ENCODE data around the gene SLC9A1.
"Not testable (repeated sequence)": the region's sequence is repeated elsewhere in the genome, so short reads cannot be mapped to it uniquely, and the experiment has no call there.

The SLC9A1 gene

DNA sequence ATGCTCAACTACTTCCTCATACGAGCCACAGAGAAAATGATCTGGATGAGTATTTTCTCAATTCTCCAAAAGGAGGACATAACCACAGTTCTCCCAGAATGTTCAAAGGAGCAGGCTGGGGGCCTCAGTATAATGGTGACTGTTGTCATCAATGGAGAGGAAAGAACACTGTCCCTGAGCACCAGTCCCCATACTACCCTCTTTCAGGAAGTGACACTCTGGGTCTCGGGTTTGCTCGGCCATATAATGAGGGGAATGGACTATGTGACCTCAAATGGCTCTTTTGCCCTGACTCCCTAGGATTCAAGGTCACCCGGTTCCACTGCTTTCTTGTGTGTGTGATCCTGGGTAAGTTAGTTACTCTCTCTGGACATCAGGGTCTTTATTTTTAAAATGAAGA is 22.8 kb downstream of the SLC9A1 start:
- TF ChIP-seq, protein P1, sequence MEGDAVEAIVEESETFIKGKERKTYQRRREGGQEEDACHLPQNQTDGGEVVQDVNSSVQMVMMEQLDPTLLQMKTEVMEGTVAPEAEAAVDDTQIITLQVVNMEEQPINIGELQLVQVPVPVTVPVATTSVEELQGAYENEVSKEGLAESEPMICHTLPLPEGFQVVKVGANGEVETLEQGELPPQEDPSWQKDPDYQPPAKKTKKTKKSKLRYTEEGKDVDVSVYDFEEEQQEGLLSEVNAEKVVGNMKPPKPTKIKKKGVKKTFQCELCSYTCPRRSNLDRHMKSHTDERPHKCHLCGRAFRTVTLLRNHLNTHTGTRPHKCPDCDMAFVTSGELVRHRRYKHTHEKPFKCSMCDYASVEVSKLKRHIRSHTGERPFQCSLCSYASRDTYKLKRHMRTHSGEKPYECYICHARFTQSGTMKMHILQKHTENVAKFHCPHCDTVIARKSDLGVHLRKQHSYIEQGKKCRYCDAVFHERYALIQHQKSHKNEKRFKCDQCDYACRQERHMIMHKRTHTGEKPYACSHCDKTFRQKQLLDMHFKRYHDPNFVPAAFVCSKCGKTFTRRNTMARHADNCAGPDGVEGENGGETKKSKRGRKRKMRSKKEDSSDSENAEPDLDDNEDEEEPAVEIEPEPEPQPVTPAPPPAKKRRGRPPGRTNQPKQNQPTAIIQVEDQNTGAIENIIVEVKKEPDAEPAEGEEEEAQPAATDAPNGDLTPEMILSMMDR (IDR thresholded peaks at IDR 0.05; ENCODE audit: poor library complexity, severe bottlenecking): no peak
- H3K9me3 ChIP-seq (ENCODE audit: severe bottlenecking): no peaks in the 10 kb centered on the region
- peaks cover 37% of the 10 kb centered on the region for H3K36me3 ChIP-seq (ENCODE audit: low read depth)
- no peak overlapping the region for H3K27ac ChIP-seq (ENCODE audit: poor library complexity, severe bottlenecking)
- no peaks in the 10 kb centered on the region for H3K27me3 ChIP-seq (ENCODE audit: insufficient read depth, poor library complexity, severe bottlenecking)
- no peaks in the 10 kb centered on the region for H3K4me1 ChIP-seq (ENCODE audit: insufficient read depth, poor library complexity, severe bottlenecking)
- H3K4me3 ChIP-seq (ENCODE audit: severe bottlenecking): no peak overlapping the region
- ATAC-seq (ENCODE audit: low read depth) (no peak), DNase-seq (ENCODE audit: low spot score) (no peak)

DNA sequence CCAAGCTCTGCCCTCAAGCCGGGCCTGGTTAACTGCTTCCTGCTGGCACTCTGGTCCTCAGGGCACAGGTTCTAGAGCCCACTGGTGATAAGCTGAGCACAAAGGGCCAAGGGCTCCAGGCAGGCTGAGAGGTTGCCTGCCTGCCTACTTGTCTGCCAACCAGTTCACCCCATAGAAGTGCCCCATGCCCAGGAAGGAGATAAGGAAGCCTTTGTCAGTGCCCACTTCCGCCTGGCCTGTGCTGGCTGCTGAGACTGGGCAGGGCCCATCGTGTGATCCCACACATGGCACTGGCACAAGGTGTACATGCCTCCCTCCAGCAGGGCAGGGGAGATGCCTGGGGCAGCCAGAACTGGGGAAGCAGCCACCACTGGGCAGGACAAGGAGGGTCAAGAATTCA is 24.1 kb downstream of the SLC9A1 start:
- no peak overlapping the region for H3K4me3 ChIP-seq (ENCODE audit: severe bottlenecking)
- ATAC-seq (ENCODE audit: low read depth) (no peak), DNase-seq (ENCODE audit: low spot score) (no peak)
- TF ChIP-seq, protein P1 (IDR thresholded peaks at IDR 0.05; ENCODE audit: poor library complexity, severe bottlenecking): no peak
- no peaks in the 10 kb centered on the region for H3K9me3 ChIP-seq (ENCODE audit: severe bottlenecking)
- H3K36me3 ChIP-seq (ENCODE audit: low read depth): peaks cover 41% of the 10 kb centered on the region
- H3K4me1 ChIP-seq (ENCODE audit: insufficient read depth, poor library complexity, severe bottlenecking): no peaks in the 10 kb centered on the region
- H3K27ac ChIP-seq (ENCODE audit: poor library complexity, severe bottlenecking): no peak overlapping the region
- H3K27me3 ChIP-seq (ENCODE audit: insufficient read depth, poor library complexity, severe bottlenecking): no peaks in the 10 kb centered on the region

DNA sequence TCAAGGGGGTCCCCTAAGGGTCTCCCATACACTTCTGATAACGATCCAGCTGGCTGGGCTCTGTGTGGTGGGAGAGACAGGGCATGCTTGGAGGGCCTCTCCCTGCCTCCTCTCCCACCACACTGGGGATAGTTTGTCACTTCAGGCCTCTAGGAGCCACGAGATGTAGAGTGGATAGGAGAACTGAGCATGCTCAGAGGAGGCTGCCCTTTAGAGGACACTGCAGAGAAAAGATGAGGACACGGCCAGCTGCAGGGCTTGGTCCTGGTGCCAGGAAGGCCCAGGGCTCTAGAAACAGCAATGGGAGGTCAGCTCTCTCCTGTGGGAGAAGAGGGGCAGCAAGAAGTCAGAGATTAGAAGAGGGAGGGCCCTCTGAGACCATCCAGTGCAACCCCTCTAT is 25.7 kb downstream of the SLC9A1 start:
- Histone ChIP-seq H3K4me1 (ENCODE audit: insufficient read depth, poor library complexity, severe bottlenecking) (no peaks in the 10 kb centered on the region), H3K27me3 (ENCODE audit: insufficient read depth, poor library complexity, severe bottlenecking) (no peaks in the 10 kb centered on the region), H3K36me3 (ENCODE audit: low read depth) (peaks cover 27% of the 10 kb centered on the region), H3K27ac (ENCODE audit: poor library complexity, severe bottlenecking) (no peak overlapping the region), H3K4me3 (ENCODE audit: severe bottlenecking) (no peak overlapping the region), H3K9me3 (ENCODE audit: severe bottlenecking) (no peaks in the 10 kb centered on the region)
- DNase-seq (ENCODE audit: low spot score) (no peak), ATAC-seq (ENCODE audit: low read depth) (no peak)
- TF ChIP-seq, protein P1 (IDR thresholded peaks at IDR 0.05; ENCODE audit: poor library complexity, severe bottlenecking): no peak

DNA sequence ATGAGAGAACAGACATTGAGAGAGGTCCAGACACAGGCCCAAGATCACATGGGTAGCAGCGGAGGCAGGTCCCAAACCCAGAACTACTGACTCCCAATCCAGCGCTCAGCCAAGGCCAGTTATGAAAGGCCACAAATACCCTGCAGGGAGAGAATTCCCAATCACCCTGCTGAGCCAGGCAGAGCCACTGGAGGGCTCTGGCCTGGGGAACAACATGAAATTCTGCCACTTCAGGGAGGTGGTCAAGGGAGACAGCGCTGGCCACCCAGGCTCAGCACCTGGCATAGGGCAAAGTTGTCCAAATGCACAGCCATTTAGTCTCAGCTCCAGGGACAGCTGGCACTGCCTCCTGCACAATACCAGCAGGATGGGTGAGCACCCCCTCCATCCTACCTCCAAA is 27.5 kb downstream of the SLC9A1 start:
- Histone ChIP-seq H3K27ac (ENCODE audit: poor library complexity, severe bottlenecking) (no peak overlapping the region), H3K9me3 (ENCODE audit: severe bottlenecking) (no peaks in the 10 kb centered on the region), H3K36me3 (ENCODE audit: low read depth) (peaks cover 16% of the 10 kb centered on the region), H3K27me3 (ENCODE audit: insufficient read depth, poor library complexity, severe bottlenecking) (no peaks in the 10 kb centered on the region), H3K4me3 (ENCODE audit: severe bottlenecking) (no peak overlapping the region), H3K4me1 (ENCODE audit: insufficient read depth, poor library complexity, severe bottlenecking) (peaks cover 8% of the 10 kb centered on the region)
- TF ChIP-seq, protein P1 (IDR thresholded peaks at IDR 0.05; ENCODE audit: poor library complexity, severe bottlenecking): peak; percentile 9
- ATAC-seq (ENCODE audit: low read depth): no peak
- no peak for DNase-seq (ENCODE audit: low spot score)

DNA sequence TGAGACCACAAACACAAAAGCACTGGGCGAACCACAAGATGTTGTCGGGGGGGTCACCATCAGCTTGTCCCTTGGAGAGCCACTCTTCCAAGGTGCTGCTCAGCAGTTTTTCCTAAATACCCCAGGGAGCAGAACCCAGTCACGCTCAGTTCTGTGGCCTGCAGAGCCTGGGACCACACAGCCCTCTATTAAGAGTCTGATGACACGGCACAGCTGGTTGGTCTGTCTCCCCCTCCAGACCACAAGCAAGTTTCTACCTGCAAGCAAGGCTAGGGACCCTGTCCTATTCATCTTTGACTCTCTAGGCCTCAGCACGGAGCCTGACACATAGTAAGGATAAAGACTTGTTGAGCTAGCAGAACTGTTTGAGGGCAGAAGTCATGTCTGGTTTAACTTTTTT is 28.5 kb downstream of the SLC9A1 start:
- peaks cover 13% of the 10 kb centered on the region for H3K36me3 ChIP-seq (ENCODE audit: low read depth)
- no peak overlapping the region for H3K4me3 ChIP-seq (ENCODE audit: severe bottlenecking)
- H3K27me3 ChIP-seq (ENCODE audit: insufficient read depth, poor library complexity, severe bottlenecking): no peaks in the 10 kb centered on the region
- no peaks in the 10 kb centered on the region for H3K9me3 ChIP-seq (ENCODE audit: severe bottlenecking)
- ATAC-seq (ENCODE audit: low read depth) (no peak), DNase-seq (ENCODE audit: low spot score) (no peak)
- H3K27ac ChIP-seq (ENCODE audit: poor library complexity, severe bottlenecking): no peak overlapping the region
- TF ChIP-seq, protein P1 (IDR thresholded peaks at IDR 0.05; ENCODE audit: poor library complexity, severe bottlenecking): no peak
- H3K4me1 ChIP-seq (ENCODE audit: insufficient read depth, poor library complexity, severe bottlenecking): peaks cover 9% of the 10 kb centered on the region

DNA sequence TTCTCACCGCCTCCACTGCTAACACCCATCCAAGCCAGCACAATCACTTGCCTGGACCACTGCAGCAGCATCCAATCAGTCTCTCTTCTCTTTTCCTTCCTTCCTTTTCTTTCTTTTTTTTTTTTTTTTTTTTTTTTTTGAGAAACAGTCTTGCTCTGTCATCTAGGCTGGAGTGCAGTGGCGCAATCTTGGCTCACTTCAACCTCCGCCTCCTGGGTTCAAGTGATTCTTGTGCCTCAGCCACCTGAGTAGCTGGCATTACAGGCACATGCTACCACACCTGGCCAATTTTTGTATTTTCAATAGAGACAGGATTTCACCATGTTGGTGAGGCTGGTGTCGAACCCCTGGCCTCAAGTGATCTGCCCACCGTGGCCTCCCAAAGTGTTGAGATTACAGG is 29.8 kb downstream of the SLC9A1 start:
- not testable (repeated sequence) for ATAC-seq (ENCODE audit: low read depth); H3K27me3 ChIP-seq (ENCODE audit: insufficient read depth, poor library complexity, severe bottlenecking); H3K4me3 ChIP-seq (ENCODE audit: severe bottlenecking); H3K27ac ChIP-seq (ENCODE audit: poor library complexity, severe bottlenecking); H3K9me3 ChIP-seq (ENCODE audit: severe bottlenecking); DNase-seq (ENCODE audit: low spot score); H3K4me1 ChIP-seq (ENCODE audit: insufficient read depth, poor library complexity, severe bottlenecking)
- peaks cover 13% of the 10 kb centered on the region for H3K36me3 ChIP-seq (ENCODE audit: low read depth)

All from RWPE2 (cell line).